ENCODE data around the gene HDDC2. TPM values are rescaled to one million over a fixed set of nuclear protein-coding genes. Genes with fewer than 3 reads are reported as not detected.

Gene HDDC2
- total RNA-seq, 2 donors from 2014 or later = 51.5 to 74.4 TPM

GRCh38 chr6:125248136-125248535 lies 53.6 kb downstream of the HDDC2 start:
- H3K27me3 Mint-ChIP-seq = peaks cover 11% of the 10 kb centered on the region
- H3K4me1 Mint-ChIP-seq = no peaks in the 10 kb centered on the region
- peaks cover 2% of the 10 kb centered on the region for H3K9me3 Mint-ChIP-seq
- H3K36me3 Mint-ChIP-seq (ENCODE audit: low read depth) = no peaks in the 10 kb centered on the region
- H3K4me3 Mint-ChIP-seq = no peak overlapping the region
- no peak overlapping the region for H3K27ac Mint-ChIP-seq
- no peak for ATAC-seq (replicated peaks)

- Mint-ChIP-seq H3K4me3 (no peak overlapping the region), H3K27ac (no peak overlapping the region)
These were observed 55.2 kb downstream of the HDDC2 start for GRCh38 chr6:125246566-125246965.

GRCh38 chr6:125245523-125246264 lies 56.1 kb downstream of the HDDC2 start:
- Mint-ChIP-seq H3K36me3 (ENCODE audit: low read depth) (no peaks in the 10 kb centered on the region), H3K4me1 (no peaks in the 10 kb centered on the region), H3K9me3 (peaks cover 16% of the 10 kb centered on the region), H3K4me3 (no peak overlapping the region), H3K27ac (no peak overlapping the region), H3K27me3 (peaks cover 11% of the 10 kb centered on the region)
- no peak for ATAC-seq (replicated peaks)

More at GRCh38 chr6:125246566-125246965, 55.2 kb downstream of the HDDC2 start:
- Mint-ChIP-seq H3K9me3 (peaks cover 9% of the 10 kb centered on the region), H3K4me1 (no peaks in the 10 kb centered on the region), H3K36me3 (ENCODE audit: low read depth) (no peaks in the 10 kb centered on the region), H3K27me3 (peaks cover 11% of the 10 kb centered on the region)
- no peak for ATAC-seq (replicated peaks)

- Mint-ChIP-seq H3K36me3 (ENCODE audit: low read depth) (no peaks in the 10 kb centered on the region), H3K4me3 (no peak overlapping the region), H3K9me3 (peaks cover 18% of the 10 kb centered on the region), H3K4me1 (no peaks in the 10 kb centered on the region), H3K27ac (no peak overlapping the region), H3K27me3 (peaks cover 11% of the 10 kb centered on the region)
- ATAC-seq (replicated peaks) = no peak
These were observed 56.7 kb downstream of the HDDC2 start for GRCh38 chr6:125245109-125245508.

- no peaks in the 10 kb centered on the region for H3K36me3 Mint-ChIP-seq (ENCODE audit: low read depth)
- no peak overlapping the region for H3K27ac Mint-ChIP-seq
- no peaks in the 10 kb centered on the region for H3K27me3 Mint-ChIP-seq
These were observed 64.0 kb downstream of the HDDC2 start for GRCh38 chr6:125237764-125238163.

GRCh38 chr6:125236536-125237327 lies 65.0 kb downstream of the HDDC2 start:
- Mint-ChIP-seq H3K36me3 (ENCODE audit: low read depth) (no peaks in the 10 kb centered on the region), H3K27me3 (no peaks in the 10 kb centered on the region), H3K4me1 (no peaks in the 10 kb centered on the region), H3K4me3 (no peak overlapping the region), H3K9me3 (peaks cover 16% of the 10 kb centered on the region), H3K27ac (no peak overlapping the region)
- ATAC-seq (replicated peaks) = no peak

More at GRCh38 chr6:125237764-125238163, 64.0 kb downstream of the HDDC2 start:
- no peak for ATAC-seq (replicated peaks)
- H3K4me1 Mint-ChIP-seq = no peaks in the 10 kb centered on the region
- H3K4me3 Mint-ChIP-seq = no peak overlapping the region
- peaks cover 18% of the 10 kb centered on the region for H3K9me3 Mint-ChIP-seq

- Mint-ChIP-seq H3K36me3 (ENCODE audit: low read depth) (no peaks in the 10 kb centered on the region), H3K4me1 (no peaks in the 10 kb centered on the region), H3K4me3 (no peak overlapping the region), H3K9me3 (no peaks in the 10 kb centered on the region), H3K27ac (no peak overlapping the region), H3K27me3 (peaks cover 2% of the 10 kb centered on the region)
- ATAC-seq (replicated peaks) = no peak
These were observed 68.6 kb downstream of the HDDC2 start for GRCh38 chr6:125233202-125233601.

GRCh38 chr6:125232466-125232865 lies 69.3 kb downstream of the HDDC2 start:
- H3K4me3 Mint-ChIP-seq = no peak overlapping the region
- no peaks in the 10 kb centered on the region for H3K4me1 Mint-ChIP-seq
- no peak for ATAC-seq (replicated peaks)
- no peaks in the 10 kb centered on the region for H3K9me3 Mint-ChIP-seq
- no peaks in the 10 kb centered on the region for H3K36me3 Mint-ChIP-seq (ENCODE audit: low read depth)
- peaks cover 6% of the 10 kb centered on the region for H3K27me3 Mint-ChIP-seq
- no peak overlapping the region for H3K27ac Mint-ChIP-seq

- Mint-ChIP-seq H3K4me3 (no peak overlapping the region), H3K27ac (no peak overlapping the region), H3K36me3 (ENCODE audit: low read depth) (no peaks in the 10 kb centered on the region), H3K27me3 (peaks cover 7% of the 10 kb centered on the region), H3K9me3 (no peaks in the 10 kb centered on the region), H3K4me1 (no peaks in the 10 kb centered on the region)
- ATAC-seq (replicated peaks) = no peak
These were observed 70.0 kb downstream of the HDDC2 start for GRCh38 chr6:125231574-125232343.

- Mint-ChIP-seq H3K4me1 (no peaks in the 10 kb centered on the region), H3K36me3 (ENCODE audit: low read depth) (no peaks in the 10 kb centered on the region), H3K27me3 (peaks cover 10% of the 10 kb centered on the region), H3K4me3 (no peak overlapping the region), H3K27ac (no peak overlapping the region), H3K9me3 (no peaks in the 10 kb centered on the region)
- no peak for ATAC-seq (replicated peaks)
These were observed 70.6 kb downstream of the HDDC2 start for GRCh38 chr6:125231133-125231532.

GRCh38 chr6:125230674-125231073 lies 71.1 kb downstream of the HDDC2 start:
- no peak overlapping the region for H3K27ac Mint-ChIP-seq
- H3K36me3 Mint-ChIP-seq (ENCODE audit: low read depth) = no peaks in the 10 kb centered on the region
- no peaks in the 10 kb centered on the region for H3K9me3 Mint-ChIP-seq

GRCh38 chr6:125228981-125229479 lies 72.7 kb downstream of the HDDC2 start:
- no peak for ATAC-seq (replicated peaks)
- peaks cover 10% of the 10 kb centered on the region for H3K27me3 Mint-ChIP-seq
- no peaks in the 10 kb centered on the region for H3K4me1 Mint-ChIP-seq
- no peaks in the 10 kb centered on the region for H3K36me3 Mint-ChIP-seq (ENCODE audit: low read depth)
- no peak overlapping the region for H3K27ac Mint-ChIP-seq
- no peaks in the 10 kb centered on the region for H3K9me3 Mint-ChIP-seq
- H3K4me3 Mint-ChIP-seq = no peak overlapping the region

More at GRCh38 chr6:125230674-125231073, 71.1 kb downstream of the HDDC2 start:
- Mint-ChIP-seq H3K4me3 (no peak overlapping the region), H3K4me1 (no peaks in the 10 kb centered on the region), H3K27me3 (peaks cover 10% of the 10 kb centered on the region)
- ATAC-seq (replicated peaks) = no peak

- no peak for ATAC-seq (replicated peaks)
- no peaks in the 10 kb centered on the region for H3K36me3 Mint-ChIP-seq (ENCODE audit: low read depth)
- H3K4me3 Mint-ChIP-seq = no peak overlapping the region
These were observed 74.5 kb downstream of the HDDC2 start for GRCh38 chr6:125227244-125227643.

More at GRCh38 chr6:125227244-125227643, 74.5 kb downstream of the HDDC2 start:
- H3K27ac Mint-ChIP-seq = no peak overlapping the region
- peaks cover 10% of the 10 kb centered on the region for H3K27me3 Mint-ChIP-seq
- H3K9me3 Mint-ChIP-seq = no peaks in the 10 kb centered on the region
- no peaks in the 10 kb centered on the region for H3K4me1 Mint-ChIP-seq

All from activated T-helper 17 cell treated with anti-CD3 and anti-CD28 coated beads, Interleukin-2, amount 50 U/mL, for 72 hours (primary cell).